HG03108 (cell line): ENCODE measurements around the gene CNTNAP2.

Experiments
- ATAC-seq: cut with Tn5 transposase; IDR thresholded peaks from one replicate; pipeline ENCODE4 v1.9.1; 2021; ENCODE audit warnings: moderate library complexity; ENCODE audit not compliant: unreplicated experiment

The CNTNAP2 gene

DNA sequence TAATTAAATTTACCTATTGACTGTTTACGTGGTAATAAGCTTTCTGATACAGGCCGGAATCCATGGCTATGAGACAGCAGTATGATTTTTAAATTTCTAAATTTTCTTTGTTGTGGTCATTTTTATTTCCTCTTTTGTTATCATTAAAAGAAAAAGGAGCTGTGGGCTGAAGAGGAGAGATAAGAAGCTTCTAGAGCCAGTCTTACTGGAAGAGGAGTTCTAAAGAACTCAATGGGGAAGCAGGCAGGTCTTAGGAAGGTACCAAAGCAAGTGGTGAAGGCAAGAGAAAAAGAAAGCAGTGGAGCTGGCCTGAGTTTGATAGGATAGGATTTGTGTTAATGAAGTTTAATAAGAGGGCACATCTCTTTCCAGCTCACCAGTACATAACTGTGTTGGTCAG, 1187.8 kb downstream of the CNTNAP2 start:
- ATAC-seq, result no peak

DNA sequence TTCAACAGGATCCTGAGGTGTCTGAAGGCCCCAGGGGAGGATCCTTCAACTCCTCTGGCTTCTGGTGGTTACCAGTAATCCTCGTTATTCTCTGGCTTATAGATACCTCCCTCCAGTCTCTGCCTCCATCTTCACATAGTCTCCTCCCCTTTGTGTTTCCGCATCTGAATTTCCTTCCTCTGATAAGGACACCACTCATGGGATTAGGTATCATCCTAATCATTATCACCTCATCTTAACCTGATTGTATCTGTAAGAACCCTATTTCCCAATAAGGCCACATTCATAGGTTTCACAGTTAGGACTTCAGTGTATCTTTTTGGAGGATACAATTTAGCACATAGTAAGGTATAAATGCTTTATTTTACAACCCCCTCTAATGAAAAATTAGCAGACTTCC, 1189.2 kb downstream of the CNTNAP2 start:
- ATAC-seq, result no peak

DNA sequence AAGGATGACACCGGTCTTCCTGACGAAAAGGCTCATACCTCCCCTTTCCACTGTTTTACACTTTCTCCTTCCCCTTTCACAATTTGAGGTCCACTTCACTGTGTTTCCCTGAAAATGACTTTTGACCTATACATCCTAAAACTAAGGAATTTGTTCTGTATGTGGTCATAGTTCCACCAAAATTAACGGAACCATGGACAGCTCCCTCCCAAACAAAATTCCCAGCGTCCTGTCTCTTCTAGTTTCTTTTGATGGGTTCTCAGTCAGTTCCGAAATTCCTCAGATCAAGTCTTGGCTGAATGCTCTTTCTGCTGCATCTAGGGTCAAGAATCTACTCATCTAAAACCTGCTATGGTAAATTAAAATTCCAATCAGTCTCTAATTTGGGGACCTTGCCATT, 1191.9 kb downstream of the CNTNAP2 start:
- ATAC-seq, result no peak

DNA sequence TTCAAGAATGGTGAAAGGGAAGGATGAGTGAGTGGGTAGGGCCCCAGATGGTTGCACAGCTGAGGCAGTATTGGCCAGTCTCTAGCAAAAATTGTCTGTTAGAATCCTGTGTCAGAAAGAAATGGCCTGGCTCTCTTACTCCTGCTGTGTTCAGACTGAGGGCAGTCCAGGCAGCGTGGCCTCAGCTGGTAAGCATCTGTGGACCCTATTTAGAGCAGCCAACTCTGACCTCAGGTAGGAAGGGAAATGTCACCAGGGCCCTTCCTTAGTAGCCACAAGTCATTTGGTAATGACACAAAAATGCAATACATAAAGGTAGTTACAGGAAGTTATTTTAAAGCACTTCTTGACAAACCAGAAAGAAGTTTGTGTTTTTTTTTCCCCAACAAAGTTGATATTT, 1194.7 kb downstream of the CNTNAP2 start:
- no peak for ATAC-seq

DNA sequence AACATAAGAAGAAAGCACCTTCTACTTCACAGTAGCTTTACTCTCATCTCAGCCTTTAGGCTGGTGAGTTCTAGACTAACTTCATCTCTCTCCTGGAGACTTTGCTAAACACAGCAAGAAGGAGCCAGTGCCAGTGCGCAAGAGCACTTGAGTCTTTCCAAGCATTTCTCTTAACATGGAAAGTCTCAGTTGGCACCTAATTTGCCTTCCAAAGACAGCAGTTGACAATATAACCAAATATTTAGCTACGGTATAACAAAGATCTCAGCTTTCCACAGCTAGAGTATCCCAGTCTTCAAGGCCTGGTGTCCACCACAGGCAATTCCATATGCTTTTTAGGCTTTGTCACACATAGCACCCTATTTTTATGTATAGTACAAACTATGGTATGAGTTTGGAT, 1204.9 kb downstream of the CNTNAP2 start:
- no peak for ATAC-seq

DNA sequence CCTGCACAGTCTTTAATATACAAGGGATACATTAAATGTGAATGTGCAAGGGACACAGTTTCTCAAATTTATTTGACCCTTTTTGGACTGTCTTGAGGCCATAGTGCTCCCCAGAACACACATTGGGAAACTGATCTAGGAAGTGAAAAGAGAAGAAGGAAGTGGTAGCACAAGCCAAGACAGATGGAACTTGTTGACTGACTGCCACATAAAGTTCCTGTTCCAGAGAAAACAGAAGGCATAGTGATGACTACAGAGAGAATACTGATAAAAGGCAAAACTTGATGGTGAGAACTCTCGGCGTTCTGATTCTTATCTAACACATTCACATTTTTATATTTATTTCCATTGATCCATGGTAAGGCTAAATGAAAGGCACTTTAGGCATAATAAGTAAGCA, 1216.4 kb downstream of the CNTNAP2 start:
- ATAC-seq, result no peak

DNA sequence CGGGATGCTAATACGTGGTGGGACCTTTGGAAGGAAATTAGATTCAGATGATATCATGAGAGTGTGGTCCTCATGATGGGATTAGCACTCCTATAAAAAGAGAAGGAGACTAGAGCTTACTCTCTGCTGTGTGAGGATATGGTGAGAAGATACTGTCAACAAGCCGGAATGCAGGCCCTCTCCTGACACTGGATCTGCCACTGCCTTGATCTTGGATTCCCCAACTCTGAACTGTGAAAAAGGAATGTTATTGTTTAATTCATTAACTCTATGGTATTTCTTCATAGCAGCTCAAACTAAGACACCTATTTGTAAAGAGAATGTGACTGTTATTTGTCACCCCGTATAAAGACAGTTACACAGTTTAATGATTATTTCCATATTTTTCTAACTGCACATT, 1246.5 kb downstream of the CNTNAP2 start:
- no peak for ATAC-seq

DNA sequence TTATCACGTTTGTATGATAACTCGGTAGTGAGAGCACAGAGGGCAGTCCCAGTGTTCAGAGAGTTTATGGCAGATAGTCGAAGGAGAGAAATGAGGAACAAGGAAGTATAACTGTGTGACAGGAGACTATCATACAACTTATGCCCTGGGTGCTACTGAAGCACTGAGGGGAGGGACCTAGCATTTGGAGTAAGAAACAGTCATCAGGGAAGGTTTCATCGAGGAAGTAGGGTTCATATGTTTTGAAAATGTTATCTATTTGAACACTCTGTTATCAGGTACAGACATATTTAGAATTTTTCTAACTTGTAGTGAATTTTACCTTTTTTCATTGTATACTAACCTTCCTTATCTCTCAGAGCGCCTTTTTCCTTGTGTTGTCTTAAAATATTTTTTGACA, 1259.6 kb downstream of the CNTNAP2 start:
- no peak for ATAC-seq

DNA sequence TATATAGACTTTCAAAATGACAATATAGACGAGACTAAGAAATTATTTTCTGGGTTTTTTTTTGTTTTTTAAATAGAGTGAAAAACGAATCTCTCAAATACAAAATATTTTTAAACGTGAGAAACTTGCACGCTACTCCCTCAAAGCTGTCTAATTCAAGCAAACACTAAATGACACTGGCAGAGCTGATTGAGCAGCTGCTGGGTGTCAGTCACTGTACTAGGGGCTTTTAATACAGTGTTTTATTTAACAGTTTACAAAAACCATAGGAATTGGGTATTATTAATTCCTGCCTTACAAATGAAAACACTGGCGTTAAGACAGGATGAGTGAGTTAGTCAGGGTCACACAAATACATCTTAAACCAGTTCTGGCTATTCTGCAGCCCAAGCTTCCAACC, 1264.3 kb downstream of the CNTNAP2 start:
- ATAC-seq, result no peak

DNA sequence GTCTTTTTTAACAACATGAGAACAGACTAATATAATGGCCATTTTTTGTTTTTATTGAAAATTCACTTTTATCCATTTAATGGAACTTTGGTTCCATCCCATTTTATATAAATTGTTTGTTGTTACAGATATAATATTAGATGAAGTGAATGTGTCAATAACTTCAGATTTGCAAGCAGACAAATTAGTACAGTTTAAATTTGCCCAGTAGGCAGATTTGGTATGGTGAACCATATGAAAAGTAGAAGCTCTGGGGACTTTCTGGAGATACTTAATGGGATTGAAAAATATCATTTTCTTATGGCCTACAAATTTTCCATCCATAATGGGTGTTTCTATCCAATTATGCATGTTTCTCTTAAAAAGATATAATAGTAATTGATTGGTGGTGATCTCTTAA, 1277.7 kb downstream of the CNTNAP2 start:
- no peak for ATAC-seq

DNA sequence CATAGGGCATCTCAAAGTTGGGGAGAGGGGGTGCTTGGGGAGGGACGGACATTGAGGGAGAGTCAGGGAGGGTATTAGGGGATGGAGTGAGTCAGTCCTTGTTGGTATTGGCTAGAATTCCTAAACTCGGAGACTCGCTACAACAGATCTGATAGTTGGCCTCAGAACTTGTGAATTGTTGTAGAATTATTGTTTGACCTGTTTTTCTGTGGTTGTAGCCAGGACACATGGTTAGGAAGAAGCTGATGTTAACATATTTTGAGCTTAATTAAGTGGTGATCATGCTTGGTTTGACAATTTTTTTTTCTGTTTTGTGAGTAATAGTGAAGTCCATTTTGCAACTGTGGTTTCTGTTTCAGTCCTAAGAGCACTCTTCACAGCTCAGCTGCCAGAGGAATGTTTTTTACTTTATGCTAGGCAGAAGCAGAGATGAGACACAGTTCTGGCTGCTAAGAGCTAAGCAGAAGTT, 1283.7 kb downstream of the CNTNAP2 start:
- no peak for ATAC-seq

DNA sequence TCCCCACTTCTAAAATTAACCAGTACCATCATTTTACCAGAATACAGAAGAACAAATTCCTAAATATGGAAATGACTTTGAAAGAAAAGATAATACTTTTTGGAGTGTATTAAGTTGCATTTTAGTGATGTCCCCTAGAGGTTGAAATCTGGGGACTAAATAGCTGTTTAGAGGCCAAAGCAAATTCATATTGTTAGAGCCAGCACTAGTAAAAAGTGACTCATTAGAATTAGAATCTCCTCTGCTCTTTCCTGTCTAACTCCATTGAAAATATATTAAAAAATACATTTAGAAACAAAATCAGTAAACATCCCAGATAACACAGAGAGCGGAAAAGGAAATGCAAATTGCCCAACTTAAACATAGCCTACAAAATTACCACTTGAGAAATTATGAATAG, 1284.3 kb downstream of the CNTNAP2 start:
- no peak for ATAC-seq

DNA sequence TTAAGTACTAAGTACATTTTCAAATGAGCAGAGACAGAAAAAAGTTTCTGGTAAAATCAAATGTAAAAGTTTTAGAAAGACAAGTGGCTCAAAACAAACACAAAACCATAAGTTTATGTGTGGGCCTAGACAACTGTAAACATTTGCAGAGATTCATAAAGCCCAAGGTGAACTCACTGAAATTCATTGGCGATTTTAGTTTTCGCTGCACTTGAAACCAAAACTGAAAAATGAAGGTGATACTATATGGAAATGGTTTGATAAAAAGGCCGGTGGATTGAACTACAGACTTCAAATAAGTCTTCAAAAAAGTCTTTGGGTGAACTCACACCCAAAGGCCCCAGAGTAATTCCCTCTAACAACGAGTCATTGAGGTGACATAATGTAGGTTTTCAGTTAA, 1289.0 kb downstream of the CNTNAP2 start:
- ATAC-seq, result no peak

DNA sequence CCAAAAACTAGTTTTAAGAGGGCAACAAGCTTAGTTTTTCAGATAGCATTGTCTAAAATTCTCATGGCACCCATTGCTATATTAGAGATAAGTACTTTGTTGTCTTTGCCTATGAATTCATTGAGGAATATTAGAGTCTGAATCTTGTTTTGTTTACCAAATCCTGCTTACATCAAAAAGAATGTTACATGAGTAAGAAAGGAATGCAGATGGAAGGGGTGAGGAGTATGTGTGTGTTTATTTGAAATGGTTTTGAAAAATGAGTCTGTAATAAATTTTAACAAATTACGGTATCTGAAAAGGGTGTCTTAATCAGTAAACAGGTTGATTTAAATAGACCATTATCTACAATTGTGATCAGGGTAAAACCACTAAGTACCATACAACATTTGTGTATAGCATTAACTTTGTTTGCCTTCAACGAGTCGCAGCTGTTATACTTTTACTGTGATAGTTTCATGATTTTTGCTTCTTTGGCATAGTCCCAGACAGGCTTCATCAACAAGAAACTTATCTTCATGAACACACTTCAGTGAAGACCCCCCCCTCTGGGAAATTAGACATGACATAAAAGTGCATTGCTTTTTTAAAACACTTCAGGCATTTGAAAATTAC, 1290.0 kb downstream of the CNTNAP2 start:
- no peak for ATAC-seq

DNA sequence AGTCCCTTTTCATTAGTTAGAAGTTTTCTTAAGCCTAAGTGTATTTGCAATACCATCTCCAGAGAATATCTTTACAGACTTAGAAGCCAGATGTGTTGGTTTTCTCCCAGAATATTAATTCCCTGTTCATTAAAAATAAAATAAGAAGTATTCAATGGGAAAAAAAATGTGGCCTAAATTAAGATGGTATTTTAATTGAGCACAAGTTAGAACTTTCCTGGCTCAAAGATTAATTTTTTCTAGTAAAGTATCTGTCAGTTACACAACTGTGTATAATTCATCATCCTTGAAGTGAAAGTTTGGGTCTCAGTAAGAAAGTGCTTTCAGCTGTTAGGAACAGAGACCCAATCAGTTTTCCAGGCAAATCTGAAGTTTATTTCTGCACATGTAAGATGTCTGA, 1294.5 kb downstream of the CNTNAP2 start:
- ATAC-seq, result no peak

DNA sequence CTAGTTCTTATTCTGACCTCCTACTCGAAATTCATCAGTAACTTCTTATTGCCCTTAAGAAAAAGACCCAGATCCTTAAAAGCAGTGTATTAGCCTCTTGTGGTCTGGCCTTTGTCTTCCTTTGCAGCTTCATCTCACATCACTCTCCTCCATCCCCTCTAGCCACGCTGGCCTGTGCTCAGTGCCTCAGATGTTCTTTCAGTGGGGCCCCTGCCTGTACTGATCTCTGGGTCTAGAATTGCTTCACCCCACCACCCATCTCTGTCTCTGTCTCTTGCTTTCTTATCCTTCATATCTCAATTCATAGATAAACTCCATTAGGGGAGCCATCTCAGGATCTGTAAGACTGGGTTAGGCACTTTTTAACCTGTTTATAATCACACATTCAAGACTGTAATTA, 1295.5 kb downstream of the CNTNAP2 start:
- ATAC-seq, result no peak

DNA sequence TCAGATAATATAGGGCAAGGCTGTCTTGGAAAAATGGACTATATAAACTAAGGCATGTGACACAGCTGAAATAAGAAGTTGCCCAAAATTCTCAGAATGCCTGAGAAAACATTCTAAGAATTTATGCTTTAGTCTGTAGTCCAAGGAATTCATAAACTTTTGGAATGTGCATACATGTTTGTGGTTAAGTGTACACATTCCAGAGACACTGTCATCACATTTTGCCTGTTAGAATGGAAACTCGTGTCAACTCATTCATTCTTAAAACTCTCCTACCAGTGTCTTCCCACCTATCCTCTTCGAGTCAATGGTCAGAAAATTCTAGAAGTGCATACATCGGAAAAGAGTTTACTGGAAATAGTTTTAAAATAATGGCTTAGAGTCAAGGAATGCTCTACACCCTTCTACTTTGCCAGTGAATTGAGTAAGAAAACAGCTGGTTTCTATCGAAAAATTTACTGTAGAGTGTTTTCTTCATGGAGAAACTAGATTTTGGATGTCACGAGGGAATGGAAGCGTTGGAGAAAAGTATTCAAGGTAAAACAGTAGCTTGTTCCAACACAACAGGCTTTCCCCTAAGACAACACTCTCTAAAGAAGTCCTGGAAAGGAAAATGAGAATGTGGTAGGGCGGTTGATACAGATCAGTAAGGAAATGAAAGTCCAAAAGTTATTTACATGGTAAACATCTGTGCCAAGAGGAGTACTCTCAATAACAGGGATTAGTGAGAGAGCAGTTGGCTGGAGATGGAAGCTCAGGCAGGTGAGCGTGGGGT, 1296.4 kb downstream of the CNTNAP2 start:
- ATAC-seq, result no peak

DNA sequence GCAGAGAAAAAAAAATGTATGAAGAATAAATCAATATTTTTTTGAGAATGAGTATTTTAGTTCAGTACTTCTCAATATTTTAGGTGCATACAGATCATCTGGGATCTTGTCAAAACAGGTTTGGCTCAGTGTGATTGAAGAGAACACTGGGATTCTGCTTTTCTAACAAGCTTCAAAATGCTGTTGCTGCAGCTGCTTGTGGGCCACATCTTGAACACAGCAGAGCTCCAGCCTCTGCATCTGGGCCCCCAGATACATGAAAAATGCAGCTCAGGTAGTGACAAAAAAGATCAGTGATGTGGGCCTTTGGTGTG, 1296.9 kb downstream of the CNTNAP2 start:
- no peak for ATAC-seq

DNA sequence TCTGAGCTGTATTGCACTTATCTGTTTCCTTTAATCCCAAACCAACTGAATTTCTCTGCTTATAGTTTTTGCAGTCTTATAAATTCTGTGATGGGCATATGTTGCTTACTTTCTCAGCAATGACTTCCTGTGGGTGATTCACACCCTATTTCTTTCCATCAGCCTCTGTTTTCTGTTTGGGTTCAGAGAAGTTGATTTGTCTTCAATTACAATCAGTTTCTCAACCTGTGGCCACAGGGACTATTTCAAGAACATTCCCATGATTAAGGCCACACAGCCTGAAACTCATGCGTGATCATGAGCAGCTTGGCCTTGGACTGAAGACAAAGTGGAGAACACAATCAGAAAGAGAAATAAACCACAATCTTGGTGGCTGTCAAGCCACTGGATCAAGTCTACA, 1299.4 kb downstream of the CNTNAP2 start:
- no peak for ATAC-seq

DNA sequence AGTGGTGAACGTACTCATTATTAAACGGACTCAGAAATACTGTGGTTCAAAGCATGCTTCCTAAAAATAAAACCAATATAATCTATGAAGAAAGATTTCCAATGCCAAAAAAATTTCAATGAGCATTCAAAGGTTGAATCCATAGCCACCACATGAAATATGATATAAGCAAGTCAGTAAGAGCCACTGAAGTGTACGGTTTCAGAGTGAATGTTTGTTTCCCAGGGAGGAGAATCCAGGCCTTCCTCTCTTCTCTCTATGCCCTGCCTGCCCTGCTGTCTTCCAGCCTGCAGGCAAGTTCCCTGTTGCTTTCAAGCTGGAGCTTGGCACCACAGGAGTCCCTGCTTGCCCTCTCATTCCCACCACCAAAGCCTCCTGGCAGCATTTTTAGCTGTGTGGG, 1302.4 kb downstream of the CNTNAP2 start:
- no peak for ATAC-seq

DNA sequence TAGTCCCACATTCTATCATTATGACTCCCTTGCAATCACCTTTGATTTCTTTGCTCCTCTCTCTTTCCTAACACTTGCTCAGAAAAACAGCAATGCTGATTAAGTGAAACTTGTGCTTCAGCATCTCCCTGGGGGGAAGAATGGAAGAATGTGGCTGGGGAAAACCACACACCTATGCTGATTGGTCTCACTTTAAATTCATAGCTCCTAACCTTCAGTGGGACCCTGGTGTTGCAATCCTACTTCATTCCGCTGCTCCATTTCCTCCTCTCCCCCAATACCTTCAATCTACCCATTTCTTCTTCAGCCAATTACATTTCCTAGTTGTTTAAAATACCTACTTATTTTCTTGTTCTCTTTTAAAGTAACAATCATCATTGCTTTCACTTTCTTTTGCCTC, 1307.3 kb downstream of the CNTNAP2 start:
- ATAC-seq, result no peak

DNA sequence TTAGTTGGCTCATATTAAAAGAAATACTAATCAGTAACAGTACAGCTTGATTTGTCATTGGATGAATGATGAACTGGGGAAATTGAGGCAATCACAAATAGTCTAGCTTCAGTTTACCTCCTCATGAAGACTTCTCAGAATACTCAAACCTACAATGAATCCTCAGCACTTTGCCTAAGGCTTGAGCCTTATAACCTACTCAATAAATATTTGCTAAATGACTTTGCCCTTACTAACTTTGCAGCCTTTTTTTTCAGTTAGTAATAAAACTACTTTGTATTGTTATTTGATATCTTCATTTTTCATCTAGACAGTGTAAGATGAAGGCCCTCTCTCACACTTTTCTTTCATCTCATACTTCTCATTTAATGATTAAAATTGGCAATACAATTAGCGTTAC, 1311.5 kb downstream of the CNTNAP2 start:
- no peak for ATAC-seq

DNA sequence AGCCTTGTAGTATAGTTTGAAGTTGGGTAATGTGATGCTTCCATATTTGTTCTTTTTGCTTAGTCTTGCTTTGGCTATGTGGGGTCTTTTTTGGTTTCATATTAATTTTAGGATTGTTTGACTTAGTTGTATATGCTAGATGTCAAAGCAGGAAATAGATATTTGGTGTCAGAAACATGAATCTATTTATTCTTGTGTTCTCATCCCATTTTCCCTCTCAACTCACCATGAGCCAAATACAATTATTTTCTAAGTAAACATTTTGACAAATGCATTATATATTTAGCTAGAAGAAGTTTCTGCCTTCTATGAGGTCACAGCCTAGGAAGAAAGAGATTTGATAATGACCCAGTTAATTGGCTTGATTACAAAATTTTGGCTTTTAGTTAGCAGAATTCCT, 1313.4 kb downstream of the CNTNAP2 start:
- no peak for ATAC-seq
